Measurements from ENCODE around the gene SLC25A52. TPM values are rescaled to one million over a fixed set of nuclear protein-coding genes. Genes with fewer than 3 reads are reported as not detected.
"Not testable (repeated sequence)": the region's sequence is repeated elsewhere in the genome, so short reads cannot be mapped to it uniquely, and the experiment has no call there.

Gene SLC25A52
- total RNA-seq, result not detected in 2 replicates

DNA sequence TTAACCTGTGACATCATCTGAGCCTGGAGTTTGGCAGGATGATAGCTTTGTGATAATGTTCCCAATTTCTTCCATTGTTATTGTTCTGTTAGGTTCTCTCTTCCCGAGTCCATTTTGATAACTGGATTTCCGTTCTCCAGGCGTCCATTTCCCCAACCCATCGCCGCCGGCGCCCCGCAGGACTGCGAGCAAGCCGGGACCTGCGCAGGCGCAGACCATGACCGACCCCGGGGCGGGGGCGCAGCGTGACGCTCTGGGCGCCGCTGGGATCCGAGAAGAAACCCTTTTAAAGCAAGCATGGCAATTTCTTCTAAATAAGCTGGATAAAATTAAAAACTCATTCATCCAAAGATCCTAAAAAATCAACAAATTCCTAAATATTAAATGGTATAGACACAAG is at the start of gene SLC25A52:
Gene SLC25A52 (minus strand): TSS at position 186 of the 400 bp plus-strand sequence. CDS start 219 bp downstream, outside the sequence.
- DNase-seq, result no peak

DNA sequence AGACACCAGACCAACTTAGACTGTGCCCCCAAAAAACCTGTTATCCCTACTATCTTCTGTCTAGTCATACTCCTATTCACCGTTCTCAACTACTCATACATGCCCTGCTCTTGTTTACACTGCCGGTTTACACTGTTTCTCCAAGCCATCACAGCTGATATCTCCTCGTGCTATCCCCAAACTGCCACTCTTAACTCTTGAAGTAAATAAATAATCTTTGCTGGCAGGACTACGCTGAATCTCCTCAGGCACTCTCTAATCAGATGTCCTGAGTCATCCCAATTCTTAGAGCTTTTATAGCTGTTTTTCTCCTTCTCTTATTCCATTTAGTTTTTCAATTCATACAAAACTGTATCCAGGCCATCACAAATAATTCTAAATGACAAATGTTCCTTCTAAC is 48.4 kb upstream of the SLC25A52 start:
- not testable (repeated sequence) for DNase-seq

DNA sequence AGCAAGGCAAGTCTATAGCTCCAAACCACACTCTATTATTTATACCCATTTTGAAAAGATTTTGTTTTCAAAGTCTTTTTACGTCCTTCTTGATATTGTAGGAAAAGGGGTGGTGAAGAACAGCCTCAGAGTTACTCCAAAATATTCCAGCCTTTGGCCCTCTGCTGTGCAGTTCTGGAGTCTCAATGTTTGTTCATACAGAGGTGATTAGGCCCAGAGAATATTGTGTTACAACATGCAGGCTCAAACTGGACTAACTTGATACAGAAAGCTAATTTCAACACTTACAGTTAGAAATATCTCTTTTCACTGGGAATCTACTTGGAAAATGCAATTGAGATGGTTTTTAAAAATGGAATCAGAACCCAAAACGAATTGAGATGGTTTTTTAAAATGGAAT is 40.4 kb upstream of the SLC25A52 start:
- DNase-seq, result no peak

- not testable (repeated sequence) for DNase-seq
These were observed 38.6 kb upstream of the SLC25A52 start for GRCh38 chr18:31799257-31799656.

DNA sequence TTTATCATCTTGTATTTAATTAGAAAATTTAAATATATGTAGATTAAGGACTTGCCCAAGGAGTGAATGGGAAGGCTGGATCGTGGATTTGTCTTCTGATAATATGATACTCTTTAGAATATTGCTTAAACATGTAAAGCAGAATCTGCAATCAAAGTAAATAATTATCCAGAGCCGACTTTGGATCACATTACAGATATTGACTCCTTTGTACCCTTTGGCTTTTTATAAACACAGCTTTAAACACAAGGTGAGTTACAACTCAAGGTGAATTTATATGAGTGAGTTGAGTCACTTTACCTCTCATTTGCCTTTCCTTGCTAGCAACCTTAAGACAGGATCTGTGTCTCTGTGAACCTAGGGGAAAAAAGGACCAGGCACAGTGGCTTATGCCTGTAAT is 37.7 kb upstream of the SLC25A52 start:
- DNase-seq, result no peak

DNA sequence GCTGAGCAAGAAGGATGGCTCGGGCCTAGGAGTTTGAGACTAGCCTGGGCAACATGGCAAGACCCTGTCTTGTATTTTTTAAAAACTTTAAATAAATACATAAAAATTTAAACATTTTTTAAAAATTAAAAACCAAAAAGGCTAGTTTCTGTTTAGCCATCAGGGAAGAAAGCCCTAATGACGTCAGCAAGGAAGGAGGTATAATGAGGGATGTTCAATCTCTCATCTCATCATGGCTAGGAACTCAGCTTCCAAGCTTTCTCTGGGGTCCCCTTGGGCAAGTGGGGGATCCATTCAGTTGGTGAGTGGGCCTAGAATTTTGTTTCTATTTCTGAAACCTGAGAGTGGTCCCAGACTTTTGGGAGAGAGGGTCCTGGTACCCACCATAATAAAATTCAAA is 35.1 kb upstream of the SLC25A52 start:
- DNase-seq, result no peak

GRCh38 chr18:31793531-31793930 is 32.9 kb upstream of the SLC25A52 start:
- no peak for DNase-seq

DNA sequence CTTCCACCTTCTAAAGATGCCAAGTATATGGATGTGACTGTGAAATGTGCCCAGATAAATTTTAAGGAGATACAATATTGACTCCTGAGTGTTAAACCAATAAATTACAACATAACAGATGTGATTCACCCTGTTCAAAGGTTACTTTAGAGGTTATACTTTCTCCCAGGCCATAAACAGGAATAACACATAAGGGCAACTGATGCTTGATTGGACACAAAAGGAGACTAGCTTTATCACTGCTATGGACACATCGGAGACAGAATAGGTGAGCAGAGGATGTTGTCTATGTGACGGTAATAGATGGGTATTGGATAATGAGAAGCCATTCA is 31.9 kb upstream of the SLC25A52 start:
- no peak for DNase-seq

DNA sequence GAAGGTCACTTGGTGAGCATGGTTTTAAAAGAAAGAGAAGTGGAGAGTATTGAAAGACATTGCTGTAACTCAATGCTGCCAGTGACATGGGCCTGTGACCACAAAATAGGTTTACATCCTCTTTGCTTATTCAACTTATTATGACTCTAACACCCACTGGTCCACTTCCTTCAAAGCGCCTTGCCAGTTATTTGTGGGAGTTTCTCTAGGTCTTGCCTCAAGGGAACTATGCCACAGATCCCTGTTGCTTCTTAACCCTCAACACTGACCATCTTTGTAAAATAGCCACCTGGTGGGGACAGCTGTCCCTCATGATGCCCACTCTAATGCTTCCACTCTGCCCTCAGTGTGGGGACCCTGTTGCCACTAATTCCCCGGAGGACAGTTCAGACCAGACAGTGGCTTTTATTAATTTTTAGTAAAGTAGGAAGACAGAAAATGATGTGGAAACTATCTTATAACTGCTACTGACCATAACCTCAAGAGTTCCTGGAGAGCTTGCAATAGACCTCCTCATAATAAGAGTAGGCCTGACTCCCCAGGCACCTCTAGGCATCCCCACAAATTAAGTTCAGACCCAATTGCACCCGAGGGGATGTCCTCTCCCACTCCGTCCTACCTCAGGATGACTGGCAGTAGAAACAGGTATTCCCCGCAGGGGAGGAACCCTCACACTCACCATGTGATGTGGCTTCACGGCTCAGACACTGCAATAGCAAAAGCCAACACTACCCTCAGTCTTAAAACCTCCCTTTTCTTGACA is 31.3 kb upstream of the SLC25A52 start:
- no peak for DNase-seq

- DNase-seq, result no peak
These were observed 28.7 kb upstream of the SLC25A52 start for GRCh38 chr18:31789409-31789808.

GRCh38 chr18:31783059-31783458 is 22.4 kb upstream of the SLC25A52 start:
- no peak for DNase-seq

- no peak for DNase-seq
These were observed 17.8 kb upstream of the SLC25A52 start for GRCh38 chr18:31778391-31778950.

GRCh38 chr18:31776093-31776492 is 15.4 kb upstream of the SLC25A52 start:
- DNase-seq, result no peak

DNA sequence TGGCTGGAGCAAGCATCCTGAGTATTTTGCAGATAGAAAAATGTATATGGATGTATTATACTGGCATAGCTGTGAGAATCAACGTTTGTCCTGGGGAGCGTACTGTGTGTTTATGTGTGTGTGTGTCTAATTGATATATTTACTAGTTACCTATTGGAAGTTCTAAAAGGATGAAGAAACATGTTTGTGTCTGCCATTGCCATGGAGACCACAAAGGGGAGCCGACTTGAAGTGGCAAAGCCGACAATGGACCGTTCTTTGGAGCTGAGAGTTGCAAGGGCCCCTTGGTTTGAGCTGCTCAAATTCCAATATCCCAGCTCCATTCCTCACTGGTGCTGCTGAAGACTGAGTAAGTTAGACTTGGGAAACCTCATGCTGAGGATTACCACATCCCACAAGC is 14.3 kb upstream of the SLC25A52 start:
- no peak for DNase-seq

DNA sequence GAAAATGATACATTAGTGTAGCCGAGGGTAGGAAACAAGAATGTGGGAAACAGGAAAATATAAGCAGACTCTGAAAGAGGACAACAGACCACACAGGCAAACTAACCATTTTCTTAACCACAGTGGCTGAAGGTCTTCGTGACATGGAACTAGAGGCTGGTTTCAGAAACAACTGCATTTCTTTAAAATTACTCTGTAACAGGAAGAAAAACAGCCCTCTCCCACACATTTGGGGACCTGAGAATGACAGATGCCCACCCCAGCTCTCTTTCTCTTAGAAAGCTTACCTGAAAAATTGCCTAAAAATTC is 13.8 kb upstream of the SLC25A52 start:
- no peak for DNase-seq

DNA sequence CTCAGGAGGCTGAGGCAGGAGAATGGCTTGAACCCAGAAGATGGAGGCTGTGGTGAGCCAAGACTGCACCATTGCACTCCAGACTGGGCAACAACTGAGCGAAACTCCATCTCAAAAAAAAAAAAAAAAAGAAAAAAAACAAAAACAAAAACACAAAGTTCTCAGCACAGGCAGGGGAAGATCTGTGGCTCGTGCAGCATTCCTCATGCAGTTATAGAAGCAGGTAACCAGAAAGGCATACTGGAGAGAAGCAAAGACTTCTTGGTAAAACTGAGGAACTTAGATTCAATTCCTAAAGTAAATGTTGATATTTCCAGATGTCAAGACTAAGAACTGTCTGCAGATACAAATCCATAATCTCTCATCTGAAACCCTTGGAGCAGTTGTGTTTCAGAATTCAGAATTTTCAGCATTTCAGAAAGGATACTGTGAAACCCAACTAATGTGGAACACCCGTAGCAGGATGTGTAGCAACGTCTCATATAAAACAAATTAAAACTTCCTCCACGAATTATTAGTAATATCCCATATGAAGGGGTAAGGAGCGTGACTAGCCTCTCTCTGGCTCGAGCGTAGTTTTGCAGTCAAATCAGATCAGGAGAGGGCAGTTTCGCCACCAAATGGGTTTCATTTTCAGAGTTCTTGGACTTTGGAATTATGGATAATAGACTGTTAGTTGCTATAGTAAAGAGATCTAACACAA is 13.2 kb upstream of the SLC25A52 start:
- DNase-seq, result no peak

DNA sequence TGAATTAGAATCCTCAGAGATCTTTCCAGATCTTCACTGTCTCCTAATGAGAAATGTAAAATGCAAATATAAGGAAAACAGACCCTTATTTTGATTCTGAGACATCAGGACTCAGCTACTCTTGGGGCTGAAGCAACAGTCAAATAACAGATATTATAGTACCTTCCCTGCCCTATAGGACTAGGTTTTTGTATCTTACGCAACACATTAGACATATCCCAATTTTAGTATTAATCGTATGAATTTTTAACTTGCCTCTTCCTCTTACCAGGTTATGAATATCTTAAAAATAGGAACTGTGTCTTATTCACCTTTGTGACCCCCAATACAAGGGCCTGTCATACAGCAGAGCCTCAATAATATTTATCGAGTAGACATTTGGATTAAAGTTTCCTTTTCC is 12.0 kb upstream of the SLC25A52 start:
- DNase-seq, result no peak

DNA sequence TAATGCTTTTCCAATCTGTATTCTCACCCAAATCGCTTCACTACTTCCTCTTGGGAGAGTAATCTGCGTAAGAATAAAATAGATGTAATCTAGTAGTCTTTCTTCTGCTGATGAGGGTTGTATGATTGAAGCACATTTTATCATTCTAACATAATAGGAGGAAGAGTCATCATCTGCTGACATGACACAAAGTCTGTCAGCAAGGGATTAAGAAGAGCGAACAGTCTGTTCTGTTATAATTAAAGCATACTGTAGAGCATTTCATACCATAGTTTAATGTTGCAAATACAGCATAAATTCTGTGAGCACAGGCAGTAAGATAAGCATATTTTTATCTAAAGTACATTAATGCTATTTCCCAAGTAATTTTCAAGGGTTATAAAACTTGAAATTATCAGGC is 10.4 kb downstream of the SLC25A52 start:
- DNase-seq, result no peak

- DNase-seq, result no peak
These were observed 14.3 kb downstream of the SLC25A52 start for GRCh38 chr18:31746396-31746795.

- DNase-seq, result no peak
These were observed 16.2 kb downstream of the SLC25A52 start for GRCh38 chr18:31744321-31745067.

DNA sequence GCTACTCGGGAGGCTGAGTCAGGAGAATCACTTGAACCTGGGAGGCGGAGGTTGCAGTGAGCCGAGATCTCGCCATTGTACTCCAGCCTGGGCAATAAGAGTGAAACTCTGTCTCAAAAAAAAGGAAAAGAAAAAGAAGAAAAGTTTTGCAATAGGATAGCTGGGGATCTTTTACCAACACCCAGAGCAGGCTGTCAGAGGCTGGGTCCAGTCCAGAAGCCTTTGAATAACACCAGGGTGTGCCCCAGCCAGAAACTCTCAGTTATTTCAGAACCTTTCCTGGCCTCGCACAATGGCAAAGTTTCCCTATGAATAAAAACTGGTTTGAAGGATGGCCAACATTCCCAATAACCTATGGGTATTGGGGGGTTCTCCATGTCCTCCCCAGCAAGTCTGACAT is 17.1 kb downstream of the SLC25A52 start:
- DNase-seq, result not testable (repeated sequence)

GRCh38 chr18:31741097-31741735 is 19.5 kb downstream of the SLC25A52 start:
- peak; percentile 71 for DNase-seq

DNA sequence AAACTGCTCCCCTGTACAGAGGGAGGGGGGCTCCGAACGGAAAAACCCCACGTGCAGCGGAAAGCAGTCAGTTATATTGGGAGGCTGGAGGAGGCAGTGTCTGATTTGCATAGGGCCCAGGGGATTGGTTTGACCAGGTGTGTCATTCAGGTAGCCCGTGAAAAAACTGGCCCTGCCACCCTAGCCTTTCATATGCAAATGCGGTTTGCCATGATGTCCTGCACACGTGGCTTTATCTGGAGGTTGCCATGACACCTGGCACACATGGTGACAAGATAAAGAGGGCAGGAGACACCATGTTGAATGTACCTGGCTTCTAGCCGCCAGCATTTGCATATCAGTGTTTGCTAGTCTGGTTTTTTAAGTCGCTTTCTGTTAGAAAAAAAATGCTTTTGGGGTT is 20.5 kb downstream of the SLC25A52 start:
- DNase-seq, result no peak
